ENCODE results near the gene A1BG. TPM values are rescaled to one million over a fixed set of nuclear protein-coding genes. Genes with fewer than 3 reads are reported as not detected.

Gene A1BG
- total and polyA plus RNA-seq, 2 of the 13 experiments (the other 11 are each of a cell fraction or from before 2014, with no cell fraction given), result 14.7 to 41.4 TPM

- TF ChIP-seq ZBTB39 (CRISPR knock-in tag; IDR thresholded peaks at IDR 0.05), result no peak
- TF ChIP-seq ONECUT2 (CRISPR knock-in tag; IDR thresholded peaks at IDR 0.05), result no peak
- 0 out of 2 replicates have a peak, but pooled peaks have one; percentile 57 for TF ChIP-seq PLSCR1 (CRISPR knock-in tag; IDR thresholded peaks at IDR 0.05; ENCODE audit: borderline replicate concordance)
- TF ChIP-seq ZNF546 (CRISPR knock-in tag; conservative IDR thresholded peaks at IDR 0.05), result no peak
- no peak for TF ChIP-seq ZNF878 (CRISPR knock-in tag; IDR thresholded peaks at IDR 0.05)
- TF ChIP-seq ZSCAN29 (CRISPR knock-in tag; conservative IDR thresholded peaks at IDR 0.05), result peak; percentile 48; the same call in 1 of the 2 replicates
- peak; percentile 38; the same call in 1 of the 2 replicates for TF ChIP-seq BCL6 (CRISPR knock-in tag; IDR thresholded peaks at IDR 0.05)
- peak; percentile 46; the same call in 1 of the 2 replicates for TF ChIP-seq KLF12 (CRISPR knock-in tag; IDR thresholded peaks at IDR 0.05; ENCODE audit: borderline replicate concordance)
- TF ChIP-seq TIGD3 (CRISPR knock-in tag; IDR thresholded peaks at IDR 0.05; ENCODE audit: borderline replicate concordance), result no peak
- TF ChIP-seq MBD4 (IDR thresholded peaks at IDR 0.05; ENCODE audit: borderline replicate concordance, low read length), result no peak
- TF ChIP-seq ZNF839 (CRISPR knock-in tag; IDR thresholded peaks at IDR 0.05; ENCODE audit: borderline replicate concordance), result no peak; the same call in 1 of the 2 replicates
- TF ChIP-seq PPARG (CRISPR knock-in tag; conservative IDR thresholded peaks at IDR 0.05), result no peak; the same call in 1 of the 2 replicates
- TF ChIP-seq ZFY (CRISPR knock-in tag; IDR thresholded peaks at IDR 0.05), result peak; percentile 96
- TF ChIP-seq CHD4 (IDR thresholded peaks at IDR 0.05; ENCODE audit: borderline replicate concordance, low read length), result no peak
- no peak for TF ChIP-seq PBX2 (CRISPR knock-in tag; IDR thresholded peaks at IDR 0.05)
- peak; percentile 87 for TF ChIP-seq ZNF350 (CRISPR knock-in tag; IDR thresholded peaks at IDR 0.05; ENCODE audit: borderline replicate concordance, low read depth)
- TF ChIP-seq DMTF1 (CRISPR knock-in tag; IDR thresholded peaks at IDR 0.05), result no peak
- no peak for TF ChIP-seq CENPT (CRISPR knock-in tag; IDR thresholded peaks at IDR 0.05; ENCODE audit: low read depth)
- peak; percentile 53; the same call in 1 of the 2 replicates for TF ChIP-seq ZNF749 (CRISPR knock-in tag; IDR thresholded peaks at IDR 0.05; ENCODE audit: borderline replicate concordance)
- no peak for TF ChIP-seq ZNF576 (CRISPR knock-in tag; IDR thresholded peaks at IDR 0.05)
- TF ChIP-seq HOXD1 (CRISPR knock-in tag; IDR thresholded peaks at IDR 0.05), result no peak; the same call in 1 of the 2 replicates
Observed at GRCh38 chr19:58386576-58387337, 33.5 kb upstream of the A1BG start, which contains the start of gene RPS5 (continued).
